Thoracic aorta (tissue), 2 donors: ENCODE measurements around the gene RRAS. TPM values are rescaled to one million over a fixed set of nuclear protein-coding genes. Genes with fewer than 3 reads are reported as not detected.

Experiments
- ATAC-seq: fragments of 150-250 bp; one replicate; pipeline ENCODE4 v1.8.0; 2017; ENCODE audit warnings: low read depth; ENCODE audit not compliant: insufficient number of reproducible peaks, low FRiP score
- DNase-seq: peaks from one replicate; pipeline ENCODE4 v3.0.0-alpha.2; 2020; ENCODE audit warnings: low spot score
- H3K27ac ChIP-seq, 2 donors: fragments of 200-600 bp; sonication (generic); 1 replicate in 1 of 2; 2 replicates in 1 of 2; pipeline ENCODE4 v1.5.1; 2016; ENCODE audit warnings: mild to moderate bottlenecking in 2 of 2, moderate library complexity in 2 of 2
- H3K27me3 ChIP-seq: fragments of 200-600 bp; sonication (generic); replicated peaks from 2 replicates; pipeline ENCODE4 v1.6.0; 2016; ENCODE audit warnings: mild to moderate bottlenecking; ENCODE audit not compliant: insufficient read depth
- H3K36me3 ChIP-seq: fragments of 200-600 bp; sonication (generic); one replicate; pipeline ENCODE4 v1.5.1; 2016
- H3K4me1 ChIP-seq, 2 donors: fragments of 200-600 bp; sonication (generic); 1 replicate in 1 of 2; 2 replicates in 1 of 2; pipeline versions ENCODE4 v1.5.1 to v1.6.0; 2016; ENCODE audit warnings: low read depth in 2 of 2, mild to moderate bottlenecking in 1 of 2; ENCODE audit not compliant: control insufficient read depth in 1 of 2
- H3K4me3 ChIP-seq: fragments of 200-600 bp; sonication (generic); 2 replicates; pipeline ENCODE4 v1.5.1; 2016; ENCODE audit warnings: mild to moderate bottlenecking
- H3K9me3 ChIP-seq: fragments of 200-600 bp; sonication (generic); 2 replicates; pipeline ENCODE4 v1.5.1; 2016
- total RNA-seq, 2 donors: library from RNA; depleted of rRNA; stranded (reverse); fragments of >200 nt; gene quantifications; one replicate each; pipeline versions ENCODE4 v1.1.0 to v1.2.3, GENCODE V29; 2016
- TF ChIP-seq, protein P1 (sequence below): fragments of 200-600 bp; sonication (generic); IDR thresholded peaks from one replicate; pipeline ENCODE4 v1.5.1; 2019; ENCODE audit warnings: antibody characterized with exemption

The RRAS gene
- total RNA-seq, 2 donors from 2014 or later: 82.2 to 188 TPM

DNA sequence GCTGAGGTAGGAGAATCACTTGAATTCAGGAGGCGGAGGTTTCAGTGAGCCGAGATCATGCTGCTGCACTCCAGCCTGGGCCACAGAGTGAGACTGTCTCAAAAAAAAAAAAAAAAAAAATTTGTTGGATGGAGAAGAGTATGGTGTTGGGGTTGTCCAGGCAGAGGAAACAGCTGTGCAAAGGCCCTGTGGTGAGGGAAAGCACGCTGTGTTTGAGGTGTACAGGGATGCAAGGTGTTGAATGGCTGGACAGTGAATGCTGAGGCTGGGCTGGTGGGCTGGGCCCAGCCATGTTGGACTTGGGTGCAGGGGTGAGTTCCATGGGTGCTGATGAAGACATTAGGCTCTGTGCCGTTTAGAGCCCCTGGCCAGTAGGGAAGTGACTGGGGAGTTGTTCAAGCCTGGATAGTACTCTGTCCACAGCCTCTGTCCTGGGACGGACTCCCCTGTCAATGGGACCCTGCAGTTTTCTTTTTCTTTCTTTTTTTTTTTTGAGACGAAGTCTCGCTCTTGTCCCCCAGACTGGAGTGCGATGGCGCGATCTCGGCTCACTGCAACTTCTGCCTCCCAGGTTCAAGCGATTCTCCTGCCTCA, 30.3 kb downstream of the RRAS start:
- Histone ChIP-seq H3K27ac (no peak overlapping the region), H3K27me3 (no peaks in the 10 kb centered on the region), H3K4me3 (no peak overlapping the region), H3K4me1 (peaks cover 0 to 3% of the 10 kb centered on the region in 2 donors), H3K36me3 (peaks cover 42% of the 10 kb centered on the region), H3K9me3 (no peaks in the 10 kb centered on the region)
- no peak for DNase-seq
- TF ChIP-seq, protein P1, sequence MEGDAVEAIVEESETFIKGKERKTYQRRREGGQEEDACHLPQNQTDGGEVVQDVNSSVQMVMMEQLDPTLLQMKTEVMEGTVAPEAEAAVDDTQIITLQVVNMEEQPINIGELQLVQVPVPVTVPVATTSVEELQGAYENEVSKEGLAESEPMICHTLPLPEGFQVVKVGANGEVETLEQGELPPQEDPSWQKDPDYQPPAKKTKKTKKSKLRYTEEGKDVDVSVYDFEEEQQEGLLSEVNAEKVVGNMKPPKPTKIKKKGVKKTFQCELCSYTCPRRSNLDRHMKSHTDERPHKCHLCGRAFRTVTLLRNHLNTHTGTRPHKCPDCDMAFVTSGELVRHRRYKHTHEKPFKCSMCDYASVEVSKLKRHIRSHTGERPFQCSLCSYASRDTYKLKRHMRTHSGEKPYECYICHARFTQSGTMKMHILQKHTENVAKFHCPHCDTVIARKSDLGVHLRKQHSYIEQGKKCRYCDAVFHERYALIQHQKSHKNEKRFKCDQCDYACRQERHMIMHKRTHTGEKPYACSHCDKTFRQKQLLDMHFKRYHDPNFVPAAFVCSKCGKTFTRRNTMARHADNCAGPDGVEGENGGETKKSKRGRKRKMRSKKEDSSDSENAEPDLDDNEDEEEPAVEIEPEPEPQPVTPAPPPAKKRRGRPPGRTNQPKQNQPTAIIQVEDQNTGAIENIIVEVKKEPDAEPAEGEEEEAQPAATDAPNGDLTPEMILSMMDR: no peak
- ATAC-seq: no peak

DNA sequence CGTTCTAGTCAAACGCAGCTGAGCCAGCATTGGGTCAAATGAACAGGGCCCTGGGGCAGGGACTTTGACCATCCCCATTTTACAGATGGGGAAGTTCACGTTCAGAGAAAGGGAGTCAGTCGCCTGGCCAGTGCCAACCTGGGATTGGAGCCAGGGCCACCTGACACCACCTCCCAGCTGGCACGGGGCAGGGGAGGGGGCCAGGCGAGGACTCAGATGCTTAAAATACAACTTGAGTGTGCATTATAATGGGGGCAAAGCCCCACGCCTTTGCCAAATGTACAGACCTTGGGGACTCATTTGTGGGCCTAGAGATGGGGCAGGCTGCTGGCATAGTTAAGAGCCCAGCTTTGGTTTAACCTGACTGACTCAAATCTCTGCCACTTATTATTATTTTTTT, 34.3 kb downstream of the RRAS start:
- DNase-seq (no peak), ATAC-seq (no peak)
- Histone ChIP-seq H3K36me3 (peaks cover 60% of the 10 kb centered on the region), H3K4me1 (no peaks in the 10 kb centered on the region), H3K27ac (no peak overlapping the region), H3K9me3 (no peaks in the 10 kb centered on the region), H3K27me3 (no peaks in the 10 kb centered on the region), H3K4me3 (no peak overlapping the region)
- TF ChIP-seq, protein P1: no peak

DNA sequence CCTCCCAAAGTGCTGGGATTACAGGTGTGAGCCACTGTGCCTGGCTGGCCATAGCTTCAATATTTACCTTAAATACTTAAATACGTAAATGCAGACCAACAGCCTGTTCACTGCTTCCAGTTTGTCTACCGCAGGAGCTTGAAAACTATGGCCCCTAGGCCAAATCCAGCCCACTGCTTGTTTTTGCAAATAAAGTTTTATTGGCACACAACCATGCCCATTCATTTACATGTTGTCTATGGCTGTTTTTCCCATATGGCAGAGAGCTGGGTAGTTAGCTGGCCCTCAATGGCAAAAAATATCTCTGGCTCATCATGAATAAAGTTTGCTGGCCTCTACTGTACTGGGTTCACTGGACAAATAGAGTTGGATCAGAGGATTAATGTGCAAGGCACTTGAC, 37.1 kb downstream of the RRAS start:
- H3K27ac ChIP-seq: no peak overlapping the region
- DNase-seq: no peak
- no peak for ATAC-seq
- TF ChIP-seq, protein P1: no peak
- H3K9me3 ChIP-seq: no peaks in the 10 kb centered on the region
- H3K36me3 ChIP-seq: peaks cover 65% of the 10 kb centered on the region
- no peak overlapping the region for H3K4me3 ChIP-seq
- H3K4me1 ChIP-seq: no peaks in the 10 kb centered on the region
- H3K27me3 ChIP-seq: no peaks in the 10 kb centered on the region

DNA sequence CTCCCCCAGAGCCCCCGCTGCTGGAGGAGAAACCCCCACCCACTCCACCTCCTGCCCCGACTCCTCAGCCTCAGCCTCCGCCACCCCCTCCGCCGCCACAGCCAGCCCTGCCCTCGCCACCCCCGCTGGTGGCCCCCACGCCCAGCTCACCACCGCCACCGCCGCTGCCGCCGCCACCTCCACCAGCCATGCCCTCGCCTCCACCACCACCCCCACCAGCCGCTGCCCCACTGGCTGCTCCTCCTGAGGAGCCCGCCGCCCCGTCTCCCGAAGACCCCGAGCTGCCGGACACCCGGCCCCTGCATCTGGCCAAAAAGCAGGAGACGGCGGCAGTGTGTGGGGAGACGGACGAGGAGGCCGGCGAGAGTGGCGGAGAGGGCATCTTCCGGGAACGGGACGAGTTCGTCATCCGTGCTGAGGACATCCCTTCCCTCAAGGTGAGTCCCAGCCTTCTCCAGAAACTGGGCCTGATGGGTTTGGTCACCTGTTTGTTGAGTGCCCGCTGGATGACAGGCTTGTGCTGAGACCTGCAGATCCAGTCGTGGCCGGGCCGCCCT, 38.4 kb downstream of the RRAS start:
- TF ChIP-seq, protein P1: no peak
- Histone ChIP-seq H3K4me3 (no peak overlapping the region), H3K4me1 (no peaks in the 10 kb centered on the region), H3K36me3 (peaks cover 53% of the 10 kb centered on the region), H3K27ac (no peak overlapping the region), H3K9me3 (no peaks in the 10 kb centered on the region), H3K27me3 (no peaks in the 10 kb centered on the region)
- ATAC-seq: no peak
- no peak for DNase-seq

DNA sequence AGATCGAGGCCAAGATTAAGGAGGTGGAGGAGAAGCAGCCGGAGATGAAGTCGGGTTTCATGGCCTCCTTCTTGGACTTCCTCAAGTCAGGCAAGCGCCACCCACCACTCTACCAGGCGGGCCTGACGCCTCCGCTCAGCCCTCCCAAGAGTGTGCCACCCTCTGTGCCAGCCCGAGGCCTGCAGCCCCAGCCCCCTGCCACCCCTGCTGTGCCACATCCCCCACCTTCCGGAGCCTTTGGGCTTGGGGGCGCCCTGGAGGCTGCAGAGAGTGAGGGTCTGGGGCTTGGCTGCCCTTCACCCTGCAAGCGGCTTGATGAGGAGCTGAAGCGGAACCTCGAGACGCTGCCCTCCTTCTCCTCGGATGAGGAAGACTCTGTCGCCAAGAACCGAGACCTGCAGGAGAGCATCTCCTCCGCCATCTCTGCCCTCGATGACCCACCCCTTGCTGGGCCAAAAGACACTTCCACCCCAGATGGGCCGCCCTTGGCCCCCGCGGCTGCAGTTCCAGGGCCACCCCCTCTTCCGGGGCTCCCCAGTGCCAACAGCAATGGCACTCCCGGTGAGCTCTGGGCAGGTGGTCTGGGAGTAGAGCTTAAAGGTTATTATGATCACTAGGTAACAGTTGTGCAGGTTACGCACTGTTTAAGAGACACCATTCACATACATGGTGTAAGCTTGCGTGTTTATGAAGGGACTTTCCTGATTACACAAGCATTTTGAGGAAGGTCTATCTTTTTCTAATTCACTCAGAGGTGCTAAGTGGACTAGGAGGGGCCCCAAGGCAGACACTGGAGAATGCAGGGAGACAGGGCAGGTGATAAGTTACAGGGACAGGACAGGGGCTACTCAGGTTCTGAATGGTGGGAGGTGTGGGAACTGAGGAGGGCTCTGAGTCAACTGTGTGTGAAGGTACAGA, 40.3 kb downstream of the RRAS start:
- TF ChIP-seq, protein P1: no peak
- Histone ChIP-seq H3K4me3 (no peak overlapping the region), H3K36me3 (peaks cover 71% of the 10 kb centered on the region), H3K4me1 (no peaks in the 10 kb centered on the region), H3K9me3 (no peaks in the 10 kb centered on the region), H3K27ac (no peak overlapping the region), H3K27me3 (no peaks in the 10 kb centered on the region)
- DNase-seq: no peak
- ATAC-seq: no peak
